Transverse colon (tissue), 4 donors: ENCODE data around the gene KLF7. TPM values are rescaled to one million over a fixed set of nuclear protein-coding genes. Genes with fewer than 3 reads are reported as not detected.

Experiments
- DNase-seq: peaks from one replicate; pipeline ENCODE4 v3.0.0-alpha.2; 2019
- H3K27ac ChIP-seq, 4 donors: fragments of 200-600 bp; sonication (generic); 2 replicates each; pipeline ENCODE4 v1.5.1; 2016 to 2018; ENCODE audit warnings: inconsistent platforms in 4 of 4
- H3K27me3 ChIP-seq: fragments of 200-600 bp; sonication (generic); 2 replicates; pipeline ENCODE4 v1.5.1; 2017; ENCODE audit warnings: inconsistent platforms
- H3K36me3 ChIP-seq, 4 donors: fragments of 200-600 bp; sonication (generic); 2 replicates each; pipeline ENCODE4 v1.5.1; 2017 to 2019; ENCODE audit warnings: inconsistent platforms in 4 of 4
- H3K4me1 ChIP-seq, 4 donors: fragments of 200-600 bp; sonication (generic); 2 replicates each; pipeline ENCODE4 v1.5.1; 2017 to 2020; ENCODE audit warnings: inconsistent platforms in 4 of 4
- H3K4me3 ChIP-seq, 4 donors: fragments of 200-600 bp; sonication (generic); 1 replicate in 1 of 4; 2 replicates in 3 of 4; pipeline versions ENCODE4 v1.5.1 to v1.6.1; 2017 to 2019; ENCODE audit warnings: inconsistent platforms in 4 of 4
- H3K9me3 ChIP-seq, 2 donors: fragments of 200-600 bp; sonication (generic); 2 replicates each; pipeline ENCODE4 v1.5.1; 2017 to 2019; ENCODE audit warnings: inconsistent platforms in 2 of 2
- CTCF ChIP-seq, 5 experiments: fragments of 200-600 bp in 3 of 5; fragments of 450-650 bp in 2 of 5; sonication (generic) in 3 of 5; IDR thresholded peaks; 1 replicate in 2 of 5; 2 replicates in 3 of 5; pipeline ENCODE4 v1.5.1; 2016 to 2017; ENCODE audit warnings: antibody characterized with exemption in 5 of 5, inconsistent platforms in 3 of 5, mild to moderate bottlenecking in 2 of 5, moderate library complexity in 1 of 5
- EP300 ChIP-seq: sonication (generic); formaldehyde crosslinking; IDR thresholded peaks from one replicate; pipeline ENCODE4 v1.6.1; 2017; ENCODE audit warnings: antibody characterized with exemption, low read depth
- POLR2A ChIP-seq: fragments of 450-650 bp; IDR thresholded peaks from one replicate; pipeline ENCODE4 v1.6.1; 2016; ENCODE audit warnings: antibody characterized with exemption, mild to moderate bottlenecking, moderate library complexity
- POLR2AphosphoS5 ChIP-seq, 3 donors: sonication (generic); formaldehyde crosslinking; IDR thresholded peaks; one replicate each; pipeline ENCODE4 v1.6.1; 2016; ENCODE audit warnings: antibody characterized with exemption in 3 of 3
- WGBS, 2 donors: methylation state at CpG; one replicate each; pipeline ENCODE4 v1.1.5; 2018; ENCODE audit warnings: low coverage in 1 of 2; 5-methylcytosine and 5-hydroxymethylcytosine counted together
- in situ Hi-C, 4 donors: fragments of 200-750 bp; cut with MboI; loops; one replicate each; pipeline versions ENCODE4 v1.15.0 to v1.15.1; 2017; ENCODE audit warnings: low sequenced_read_pairs in 3 of 4, low pct_ligation_motif_present in 1 of 4, low pct_unique_long_range_greater_than_20kb in 1 of 4
- intact Hi-C: fragments of 100-400 bp; cut with DNase I; formaldehyde crosslinking; loops from one replicate; pipeline ENCODE4 v1.15.1; 2023; ENCODE audit warnings: low total_unique reads
- total RNA-seq, 4 donors: library from RNA; depleted of rRNA; stranded (reverse); fragments of >200 nt; gene quantifications; one replicate each; pipeline ENCODE4 v1.1.0, GENCODE V29; 2016

The KLF7 gene
- total RNA-seq, 4 donors from 2014 or later = 6.2 to 43.4 (median 6.8) TPM

- in situ Hi-C loops = no loop called here
These were observed 69.8 kb downstream of the KLF7 start for GRCh38 chr2:207095963-207096362.

GRCh38 chr2:207093234-207093633 is 72.5 kb downstream of the KLF7 start:
- intact Hi-C loops = no loop called here

More at GRCh38 chr2:207095963-207096362, 69.8 kb downstream of the KLF7 start:
- Histone ChIP-seq H3K4me1 (peaks cover 0 to 3% (median under 1%) of the 10 kb centered on the region in 4 donors), H3K36me3 (no peaks in the 10 kb centered on the region), H3K27me3 (no peaks in the 10 kb centered on the region), H3K9me3 (no peaks in the 10 kb centered on the region), H3K27ac (no peak overlapping the region), H3K4me3 (no peak overlapping the region)
- DNase-seq = no peak
- WGBS, 2 donors = 67 to 87% methylated on average over 5 to 6 of the region's 6 CpGs
- intact Hi-C loops = no loop called here
- TF ChIP-seq EP300 (no peak), POLR2A (no peak), CTCF (IDR thresholded peaks at IDR 0.05) (no peak)

GRCh38 chr2:207092818-207093217 is 72.9 kb downstream of the KLF7 start:
- H3K27me3 ChIP-seq = no peaks in the 10 kb centered on the region
- no peaks in the 10 kb centered on the region for H3K9me3 ChIP-seq
- DNase-seq = no peak
- TF ChIP-seq POLR2AphosphoS5 (IDR thresholded peaks at IDR 0.05) (no peak), CTCF (IDR thresholded peaks at IDR 0.05) (no peak), EP300 (no peak), POLR2A (no peak)
- intact Hi-C loops = no loop called here
- peaks cover 0 to 19% (median 8%) of the 10 kb centered on the region in 4 donors for H3K4me1 ChIP-seq
- H3K4me3 ChIP-seq = no peak overlapping the region
- no peaks in the 10 kb centered on the region for H3K36me3 ChIP-seq
- in situ Hi-C loops = no loop called here
- H3K27ac ChIP-seq = no peak overlapping the region

More at GRCh38 chr2:207093234-207093633, 72.5 kb downstream of the KLF7 start:
- no peaks in the 10 kb centered on the region for H3K27me3 ChIP-seq
- peaks cover 0 to 19% (median 8%) of the 10 kb centered on the region in 4 donors for H3K4me1 ChIP-seq
- H3K4me3 ChIP-seq = no peak overlapping the region
- WGBS, 2 donors = 89 to 94% methylated on average over 6 of the region's 6 CpGs
- H3K27ac ChIP-seq = no peak overlapping the region
- H3K9me3 ChIP-seq = no peaks in the 10 kb centered on the region
- in situ Hi-C loops = no loop called here
- no peak for DNase-seq
- no peaks in the 10 kb centered on the region for H3K36me3 ChIP-seq
- TF ChIP-seq EP300 (no peak), POLR2AphosphoS5 (IDR thresholded peaks at IDR 0.05) (no peak), POLR2A (no peak), CTCF (IDR thresholded peaks at IDR 0.05) (no peak)

GRCh38 chr2:207091928-207092327 is 73.8 kb downstream of the KLF7 start:
- H3K9me3 ChIP-seq = no peaks in the 10 kb centered on the region
- H3K27ac ChIP-seq = no peak overlapping the region
- no peak overlapping the region for H3K4me3 ChIP-seq
- H3K27me3 ChIP-seq = no peaks in the 10 kb centered on the region
- TF ChIP-seq POLR2A = no peak
- no peak for TF ChIP-seq POLR2AphosphoS5 (IDR thresholded peaks at IDR 0.05)
- DNase-seq = no peak
- 78 to 93% methylated on average over 2 of the region's 2 CpGs for WGBS, 2 donors
- peaks cover 0 to 19% (median 8%) of the 10 kb centered on the region in 4 donors for H3K4me1 ChIP-seq
- H3K36me3 ChIP-seq = no peaks in the 10 kb centered on the region
- in situ Hi-C loops = no loop called here
- intact Hi-C loops = no loop called here

GRCh38 chr2:207091176-207091575 is 74.6 kb downstream of the KLF7 start:
- intact Hi-C loops (no loop called here), in situ Hi-C loops (no loop called here)
- 67 to 90% methylated on average over 2 of the region's 2 CpGs for WGBS, 2 donors
- no peaks in the 10 kb centered on the region for H3K36me3 ChIP-seq
- no peaks in the 10 kb centered on the region for H3K9me3 ChIP-seq
- H3K27me3 ChIP-seq = no peaks in the 10 kb centered on the region
- TF ChIP-seq POLR2AphosphoS5 (IDR thresholded peaks at IDR 0.05) (no peak), EP300 (no peak), POLR2A (no peak), CTCF (IDR thresholded peaks at IDR 0.05) (no peak)
- no peak for DNase-seq
- H3K27ac ChIP-seq = no peak overlapping the region
- H3K4me1 ChIP-seq = peaks cover 0 to 19% (median 8%) of the 10 kb centered on the region in 4 donors
- H3K4me3 ChIP-seq = no peak overlapping the region
